GM23248 (cell line): ENCODE data around the gene CISH.

Experiments used
- EZH2 ChIP-seq: fragments of 200-600 bp; sonication (generic); IDR thresholded peaks from 2 replicates; pipeline ENCODE4 v1.6.1; 2018; ENCODE audit warnings: antibody characterized with exemption, mild to moderate bottlenecking; ENCODE audit not compliant: insufficient read depth, poor library complexity, severe bottlenecking
- EZH2phosphoT487 ChIP-seq: fragments of 200-600 bp; sonication (generic); IDR thresholded peaks from 2 replicates; pipeline ENCODE4 v1.6.1; 2018; ENCODE audit warnings: antibody characterized with exemption, moderate library complexity, mild to moderate bottlenecking, low read depth; ENCODE audit not compliant: insufficient read depth

DNA sequence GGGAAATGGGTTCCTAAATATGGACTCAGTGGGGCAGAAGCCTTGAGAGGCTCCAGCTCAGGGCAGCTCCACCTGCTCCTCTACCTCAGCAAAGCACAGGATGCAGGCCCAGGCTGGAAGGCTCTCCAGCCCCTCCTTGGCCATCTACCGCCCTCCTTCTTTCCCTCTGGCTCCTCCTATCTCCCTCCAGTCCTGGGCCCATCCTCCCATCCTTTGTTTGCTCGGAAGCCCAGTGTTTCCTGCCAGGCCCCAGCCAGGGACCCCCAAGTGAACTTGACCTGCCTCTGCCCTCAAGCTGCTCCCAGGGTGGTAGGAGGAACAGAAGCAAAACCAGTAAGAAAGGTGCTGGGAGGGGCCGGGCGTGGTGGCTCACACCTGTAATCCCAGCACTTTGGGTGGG lies 25.4 kb upstream of the CISH start:
- TF ChIP-seq EZH2 (no peak), EZH2phosphoT487 (no peak)
